Stimulated activated CD8-positive, alpha-beta memory T cell treated with anti-CD3 and anti-CD28 coated beads, Interleukin-7, amount 100 ng/mL, for 4 hours (primary cell): ENCODE measurements around the gene TAOK3.
"Not testable (repeated sequence)": the region's sequence is repeated elsewhere in the genome, so short reads cannot be mapped to it uniquely, and the experiment has no call there.

Experiments used
- DNase-seq, 2 donors: peaks; one replicate each; pipeline ENCODE4 v3.0.0-alpha.2; 2020; ENCODE audit warnings: low read depth in 2 of 2

The TAOK3 gene

GRCh38 chr12:118372541-118373495 is at the start of gene TAOK3:
Gene TAOK3, minus strand, starts transcription at chr12:118372907. Its CDS starts 117,340 bp downstream, at chr12:118255567.
- DNase-seq = peak; percentile 95 to 98

DNA sequence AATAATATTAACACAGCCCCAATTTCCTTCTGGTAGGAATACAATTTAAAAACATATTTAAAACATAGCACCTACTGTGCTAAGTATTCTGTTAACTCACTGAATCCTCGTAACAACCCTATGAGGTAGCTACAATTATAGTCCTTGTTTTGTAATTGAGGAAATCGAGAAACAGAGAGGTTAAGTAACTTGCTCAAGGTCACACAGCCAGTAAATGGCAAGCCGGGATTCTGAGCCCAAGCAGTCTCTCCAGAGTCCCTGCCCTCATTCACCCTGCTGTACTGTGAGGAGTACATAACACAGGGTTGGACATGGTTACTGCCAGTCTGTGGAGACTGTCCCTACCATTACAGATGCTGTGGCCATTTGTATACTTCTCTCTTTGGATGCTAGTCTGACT is 48.0 kb upstream of the TAOK3 start:
- no peak for DNase-seq

GRCh38 chr12:118418385-118419057 is 45.8 kb upstream of the TAOK3 start:
- DNase-seq = no peak

- no peak for DNase-seq
Observed at GRCh38 chr12:118417942-118418341, 45.2 kb upstream of the TAOK3 start.

- DNase-seq = no peak
Observed at GRCh38 chr12:118409834-118410233, 37.1 kb upstream of the TAOK3 start.

DNA sequence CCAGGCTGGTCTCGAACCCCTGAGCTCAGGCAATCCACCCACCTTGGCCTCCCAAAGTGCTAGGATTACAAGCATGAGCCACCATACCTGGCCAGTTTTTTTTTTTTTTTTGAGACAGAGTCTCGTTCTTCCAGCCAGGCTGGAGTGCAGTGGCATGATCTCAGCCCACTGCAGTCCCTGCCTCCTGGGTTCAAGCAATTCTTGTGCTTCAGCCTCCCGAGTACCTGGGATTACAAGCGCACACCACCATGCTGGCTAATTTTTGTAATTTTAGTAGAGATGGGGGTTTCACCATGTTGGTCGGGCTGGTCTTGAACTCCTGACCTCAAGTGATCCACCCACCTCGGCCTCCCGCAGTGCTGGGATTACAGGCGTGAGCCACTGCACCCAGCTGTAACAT is 35.5 kb upstream of the TAOK3 start:
- not testable (repeated sequence) for DNase-seq

DNA sequence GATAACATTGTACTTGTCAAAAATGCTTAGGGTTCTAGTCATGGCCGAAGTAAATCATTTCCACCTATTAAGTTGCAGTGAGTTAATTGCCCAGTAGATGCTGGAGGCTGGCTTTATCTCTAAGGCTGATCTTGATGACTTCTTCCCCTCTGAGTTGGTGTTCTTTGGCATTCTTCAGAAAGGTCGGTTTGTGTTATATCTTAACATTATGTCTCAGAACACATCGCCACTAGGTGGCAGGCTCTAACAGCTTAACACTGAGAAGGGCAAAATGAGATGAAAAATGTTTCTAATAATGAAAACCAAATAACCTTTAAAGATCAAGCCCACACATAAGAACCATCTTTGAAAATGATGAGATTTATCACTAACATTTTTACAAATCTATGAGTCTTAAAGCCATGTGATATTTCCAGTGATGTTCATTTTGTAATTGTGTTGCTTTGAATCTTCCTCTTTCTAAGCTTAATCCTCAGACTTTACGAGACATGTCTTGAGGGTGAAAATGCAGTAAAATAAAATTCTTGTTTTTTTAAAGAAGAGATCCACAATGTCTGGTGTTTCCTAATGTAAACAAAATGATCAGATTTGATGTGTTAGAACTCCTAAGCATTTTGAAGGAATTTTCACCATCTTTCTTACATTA is 32.3 kb upstream of the TAOK3 start:
- peak in 1 of 2 donors; percentile 7 for DNase-seq

GRCh38 chr12:118402251-118402650 is 29.5 kb upstream of the TAOK3 start:
- DNase-seq = no peak

DNA sequence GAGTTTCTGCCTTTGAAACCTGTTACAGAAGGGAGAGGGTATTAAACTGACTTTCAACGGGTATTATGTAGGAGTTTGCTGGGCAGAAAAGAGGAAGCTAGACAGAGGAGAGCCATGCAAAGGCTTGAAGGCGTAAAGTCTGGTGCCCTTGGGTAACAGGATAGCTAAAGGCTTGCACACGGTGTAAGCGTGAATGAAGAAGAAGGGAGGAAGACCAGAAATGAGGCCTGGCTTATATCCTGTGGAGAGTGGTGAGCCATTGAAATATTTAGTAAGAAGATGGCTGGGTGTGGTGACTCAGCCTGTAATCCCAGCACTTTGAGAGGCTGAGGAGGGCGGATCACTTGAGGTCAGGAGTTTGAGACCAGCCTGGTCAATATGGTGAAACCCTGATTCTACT is 26.2 kb upstream of the TAOK3 start:
- DNase-seq = no peak

DNA sequence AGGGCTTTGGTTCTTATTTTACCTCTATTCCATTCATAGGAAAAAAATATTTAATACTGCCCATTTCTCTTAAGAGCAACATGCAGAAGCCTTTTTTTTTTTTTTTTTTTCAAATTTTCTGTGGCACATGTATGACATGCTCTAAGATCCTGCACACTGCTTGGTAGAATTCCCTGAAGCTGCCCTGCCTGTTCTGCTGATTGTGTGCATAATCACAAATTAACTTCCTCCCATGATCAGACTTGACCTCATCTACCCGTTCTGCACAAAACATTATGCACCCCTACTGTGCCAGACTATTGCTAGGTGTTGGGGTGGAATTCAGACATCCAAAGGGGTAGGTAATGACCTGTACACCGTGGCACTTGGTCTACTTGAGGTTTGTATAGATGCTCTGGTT is 25.8 kb upstream of the TAOK3 start:
- DNase-seq = no peak

DNA sequence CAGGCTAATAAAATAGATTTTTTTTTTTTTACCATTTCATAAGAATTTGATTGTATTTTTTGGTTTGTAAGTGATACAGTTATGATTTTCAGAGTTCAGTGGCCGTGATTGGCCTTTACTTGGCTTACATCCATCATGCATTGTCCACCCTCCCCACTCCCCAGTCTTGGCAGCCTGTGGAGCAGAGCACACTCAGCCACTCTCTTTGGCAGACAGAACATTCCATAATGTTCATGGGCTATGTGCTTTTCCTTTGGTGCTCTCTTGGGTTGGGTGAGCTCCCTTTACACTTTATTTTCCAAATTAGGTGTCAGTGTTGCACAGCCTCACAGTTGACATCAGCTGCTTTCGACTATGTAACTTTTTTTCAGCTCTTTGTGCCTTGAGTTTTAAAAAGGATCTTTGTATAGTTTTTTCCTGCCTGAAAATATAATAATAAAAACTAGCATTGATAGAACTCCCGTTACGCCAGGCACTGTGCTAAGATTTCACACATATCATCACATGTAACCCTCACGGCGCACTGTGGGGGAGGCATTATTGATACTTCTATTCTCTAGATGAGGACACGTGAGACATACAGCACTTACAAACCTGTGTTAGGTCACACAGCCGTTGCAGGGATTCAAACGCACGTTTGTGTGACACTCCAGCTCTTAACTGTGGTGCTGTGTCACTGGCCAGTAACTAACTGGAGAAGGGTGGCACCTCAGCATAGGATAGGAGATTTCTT is 25.2 kb upstream of the TAOK3 start:
- DNase-seq = no peak

DNA sequence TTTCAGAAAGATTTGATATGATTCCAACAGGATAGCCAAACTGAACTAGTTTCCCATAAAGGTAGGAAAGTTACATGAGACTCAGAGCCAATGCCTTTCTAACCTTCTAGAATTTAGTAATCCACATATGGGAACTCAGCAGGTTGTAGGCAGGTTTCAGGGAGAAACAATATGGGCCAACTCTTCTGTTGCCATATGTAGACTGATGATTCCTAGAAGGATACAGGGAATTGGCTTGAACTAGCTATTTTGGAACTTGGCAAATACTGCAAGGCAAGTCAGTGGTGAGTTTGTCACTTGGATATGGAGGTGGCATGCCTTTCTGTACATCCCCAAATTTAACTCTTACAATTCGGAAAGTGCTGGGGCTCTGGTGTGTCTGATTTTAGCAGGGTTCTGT is 19.1 kb upstream of the TAOK3 start:
- no peak for DNase-seq

GRCh38 chr12:118391424-118391823 is 18.7 kb upstream of the TAOK3 start:
- no peak for DNase-seq

- peak; percentile 47 to 65 for DNase-seq
Observed at GRCh38 chr12:118377884-118378470, 5.3 kb upstream of the TAOK3 start.

DNA sequence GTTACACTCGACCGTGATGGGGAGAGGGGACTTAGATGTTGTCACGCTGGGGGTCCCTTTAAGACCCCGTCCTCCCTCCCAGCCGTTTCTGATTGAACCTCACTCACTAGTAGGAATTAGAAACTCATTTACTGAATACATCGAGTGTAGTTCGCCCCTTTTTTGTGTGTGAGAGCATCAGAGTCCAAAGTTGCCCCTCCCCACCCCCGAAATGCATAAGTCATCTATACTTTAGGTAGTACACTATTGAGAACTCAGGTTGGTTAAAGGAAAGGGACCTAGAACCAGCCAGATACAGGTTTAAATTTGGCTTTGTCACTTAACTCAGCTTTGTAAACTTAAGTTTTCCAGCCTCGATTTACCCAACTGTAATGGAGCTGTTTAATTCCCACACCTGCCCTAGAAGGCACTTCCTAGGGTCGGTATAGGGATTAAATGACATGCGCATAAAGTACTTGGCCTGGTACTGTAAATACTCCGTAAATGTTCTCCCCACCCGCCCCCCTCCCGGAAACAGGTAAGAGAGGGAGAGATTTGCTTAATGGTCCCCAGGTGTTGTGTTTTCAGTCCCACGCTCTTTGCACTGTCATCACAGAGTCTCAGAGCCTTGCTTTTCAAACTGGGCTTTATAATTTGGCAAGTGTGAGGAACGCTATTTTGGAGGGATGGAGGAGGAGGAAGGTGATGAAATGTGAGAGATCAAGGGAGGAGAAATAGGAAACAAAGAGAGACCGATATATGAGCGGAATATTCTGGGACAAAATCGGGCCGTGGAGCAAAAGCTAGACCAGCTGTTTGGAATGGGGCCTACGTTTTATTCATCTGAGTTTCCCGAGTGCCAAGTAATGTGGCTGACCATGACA is 4.5 kb upstream of the TAOK3 start:
- no peak for DNase-seq

DNA sequence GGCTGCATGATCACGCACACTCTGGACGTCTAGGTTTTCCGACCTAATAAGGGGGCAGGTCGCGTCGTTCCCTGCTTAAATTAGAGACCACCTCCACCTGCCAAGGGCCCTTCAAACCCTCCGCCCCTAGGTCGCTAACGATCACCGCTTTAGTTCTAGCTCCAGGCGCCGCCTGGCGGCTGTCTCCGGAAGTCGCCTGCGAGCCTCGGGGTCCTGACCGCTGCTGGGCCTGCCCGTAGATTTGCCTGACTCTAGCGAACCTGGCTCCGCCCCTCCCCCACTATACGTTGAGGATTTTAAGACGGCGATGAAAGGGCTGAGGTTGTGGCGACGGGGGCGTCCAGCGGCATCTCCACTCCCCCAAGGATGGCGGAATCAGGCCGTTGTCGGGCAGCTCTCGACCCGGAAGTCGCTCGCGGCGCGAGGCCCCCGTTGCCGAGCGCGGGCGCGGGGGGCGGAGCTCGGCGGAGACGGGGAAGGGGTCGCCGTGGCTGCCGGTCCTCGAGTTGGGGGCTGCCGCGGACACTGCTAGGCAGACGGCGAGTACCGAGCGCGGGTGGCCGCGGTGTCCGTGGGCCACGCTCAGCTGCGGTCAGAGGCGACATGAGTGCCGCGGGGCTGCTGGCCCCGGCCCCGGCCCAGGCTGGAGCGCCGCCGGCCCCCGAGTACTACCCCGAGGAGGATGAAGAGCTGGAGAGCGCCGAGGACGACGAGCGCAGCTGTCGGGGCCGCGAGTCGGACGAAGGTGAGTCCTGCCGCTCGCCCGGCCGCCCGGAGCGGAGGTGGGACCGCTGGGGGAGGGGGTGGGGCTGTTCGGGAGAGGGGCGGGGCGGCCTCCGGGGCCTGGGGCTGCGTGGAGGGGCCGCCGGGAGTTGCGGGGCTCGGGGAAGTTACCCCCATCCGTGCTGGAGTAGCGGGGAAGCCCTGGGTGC is 3.6 kb upstream of the TAOK3 start, which contains the start of gene SUDS3:
Gene SUDS3, plus strand, starts transcription at position 467 of the 932 bp plus-strand sequence. Its CDS starts 137 bp downstream, at position 604.
- DNase-seq = peak; percentile 84 to 86

DNA sequence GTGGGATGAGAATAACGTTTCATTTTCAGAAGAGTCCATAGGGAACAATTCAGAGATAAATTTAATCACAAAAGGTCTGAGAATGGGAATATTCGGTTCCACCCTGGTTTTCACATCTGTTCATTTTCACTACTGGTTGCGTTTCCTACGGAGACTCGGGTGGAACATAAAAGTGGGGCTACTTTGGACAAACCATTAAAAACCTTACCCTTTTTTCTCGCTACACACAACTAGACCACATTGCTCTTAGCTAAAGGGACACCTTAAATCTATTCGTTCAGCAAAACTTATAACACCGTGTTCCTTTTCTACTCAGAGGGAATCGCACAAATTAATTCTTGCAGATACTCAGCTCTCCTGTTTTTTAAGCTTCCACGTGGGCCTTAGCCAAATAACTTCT is 2.6 kb upstream of the TAOK3 start:
- DNase-seq = no peak

GRCh38 chr12:118374909-118375308 is 2.2 kb upstream of the TAOK3 start:
- DNase-seq = no peak

DNA sequence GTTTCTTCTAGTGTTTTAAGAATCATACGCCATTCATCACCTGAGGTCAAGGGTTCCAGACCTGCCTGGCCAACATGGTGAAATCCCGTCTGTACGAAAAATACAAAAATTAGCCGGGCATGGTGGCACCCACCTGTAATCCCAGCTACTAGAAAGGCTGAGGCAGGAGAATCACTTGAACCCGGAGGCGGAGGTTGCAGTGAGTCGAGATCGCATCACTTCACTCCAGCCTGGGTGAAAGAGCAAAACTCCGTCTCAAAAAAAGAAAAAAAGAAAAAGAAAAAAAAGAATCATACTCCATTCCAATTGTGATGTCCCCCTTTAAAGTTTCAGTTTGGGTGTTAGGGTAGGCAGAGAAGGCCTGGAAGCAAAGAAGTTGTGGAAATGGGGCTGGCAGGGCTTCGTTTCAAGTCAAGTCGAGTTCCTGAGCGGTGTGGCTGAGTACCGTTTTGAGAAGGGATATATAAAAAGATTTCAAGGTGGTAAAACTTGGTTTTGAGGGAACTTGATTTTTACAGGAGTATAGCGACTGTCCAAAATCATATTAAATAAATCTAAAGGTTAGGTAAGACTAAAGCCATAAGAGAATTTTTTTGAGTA is 1.5 kb upstream of the TAOK3 start:
- no peak for DNase-seq
